Body of pancreas (tissue), 4 donors: ENCODE results near the gene CEP164.

Experiments
- CTCF ChIP-seq, 7 experiments: fragments of 450-650 bp in 4 of 7; fragments of 200-600 bp in 3 of 7; sonication (generic) in 3 of 7; IDR thresholded peaks; one replicate each; pipeline ENCODE4 v1.5.1; 2016 to 2019; ENCODE audit warnings: antibody characterized with exemption in 7 of 7
- POLR2A ChIP-seq, 3 donors: fragments of 450-650 bp; IDR thresholded peaks; one replicate each; pipeline ENCODE4 v1.6.1; 2016; ENCODE audit warnings: antibody characterized with exemption in 3 of 3, mild to moderate bottlenecking in 2 of 3

DNA sequence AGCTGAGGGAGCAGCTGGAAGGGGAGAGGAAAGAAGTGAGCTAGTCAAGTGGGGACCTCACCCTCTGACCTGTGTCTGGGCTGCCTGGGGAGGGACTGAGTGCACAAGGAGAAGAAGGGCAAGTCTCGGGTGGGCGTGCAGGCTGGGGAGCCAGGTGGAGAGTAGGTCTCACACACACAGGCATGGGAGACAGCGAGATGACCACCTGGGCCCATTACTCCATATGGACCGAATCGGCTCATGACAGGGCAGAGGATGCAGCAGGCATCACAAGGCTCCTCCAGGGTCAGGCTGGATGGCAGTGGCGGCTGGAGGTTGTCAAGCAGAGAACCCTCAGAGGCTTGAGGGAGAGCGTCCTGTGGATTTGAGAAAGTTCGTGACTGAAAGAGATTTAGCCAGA is 63.5 kb downstream of the CEP164 start:
- TF ChIP-seq CTCF (IDR thresholded peaks at IDR 0.05) (no peak), POLR2A (IDR thresholded peaks at IDR 0.05) (no peak)
